Hair follicle dermal papilla cell (primary cell): Measurements from ENCODE around the gene DCPS. TPM values are rescaled to one million over a fixed set of nuclear protein-coding genes. Genes with fewer than 3 reads are reported as not detected.

Experiments used
- small RNA-seq: library from RNA; depleted of rRNA; stranded (forward); fragments of <200 nt; gene quantifications from one replicate; pipeline ENCODE3, GENCODE V24; 2012
- total RNA-seq: library from RNA; depleted of rRNA; stranded (reverse); fragments of >200 nt; gene quantifications from 2 replicates; pipeline ENCODE4 v1.2.3, GENCODE V29; 2012

Gene DCPS, protein sequence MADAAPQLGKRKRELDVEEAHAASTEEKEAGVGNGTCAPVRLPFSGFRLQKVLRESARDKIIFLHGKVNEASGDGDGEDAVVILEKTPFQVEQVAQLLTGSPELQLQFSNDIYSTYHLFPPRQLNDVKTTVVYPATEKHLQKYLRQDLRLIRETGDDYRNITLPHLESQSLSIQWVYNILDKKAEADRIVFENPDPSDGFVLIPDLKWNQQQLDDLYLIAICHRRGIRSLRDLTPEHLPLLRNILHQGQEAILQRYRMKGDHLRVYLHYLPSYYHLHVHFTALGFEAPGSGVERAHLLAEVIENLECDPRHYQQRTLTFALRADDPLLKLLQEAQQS
- total RNA-seq: 11.7 and 15.7 TPM in 2 replicates

DNA sequence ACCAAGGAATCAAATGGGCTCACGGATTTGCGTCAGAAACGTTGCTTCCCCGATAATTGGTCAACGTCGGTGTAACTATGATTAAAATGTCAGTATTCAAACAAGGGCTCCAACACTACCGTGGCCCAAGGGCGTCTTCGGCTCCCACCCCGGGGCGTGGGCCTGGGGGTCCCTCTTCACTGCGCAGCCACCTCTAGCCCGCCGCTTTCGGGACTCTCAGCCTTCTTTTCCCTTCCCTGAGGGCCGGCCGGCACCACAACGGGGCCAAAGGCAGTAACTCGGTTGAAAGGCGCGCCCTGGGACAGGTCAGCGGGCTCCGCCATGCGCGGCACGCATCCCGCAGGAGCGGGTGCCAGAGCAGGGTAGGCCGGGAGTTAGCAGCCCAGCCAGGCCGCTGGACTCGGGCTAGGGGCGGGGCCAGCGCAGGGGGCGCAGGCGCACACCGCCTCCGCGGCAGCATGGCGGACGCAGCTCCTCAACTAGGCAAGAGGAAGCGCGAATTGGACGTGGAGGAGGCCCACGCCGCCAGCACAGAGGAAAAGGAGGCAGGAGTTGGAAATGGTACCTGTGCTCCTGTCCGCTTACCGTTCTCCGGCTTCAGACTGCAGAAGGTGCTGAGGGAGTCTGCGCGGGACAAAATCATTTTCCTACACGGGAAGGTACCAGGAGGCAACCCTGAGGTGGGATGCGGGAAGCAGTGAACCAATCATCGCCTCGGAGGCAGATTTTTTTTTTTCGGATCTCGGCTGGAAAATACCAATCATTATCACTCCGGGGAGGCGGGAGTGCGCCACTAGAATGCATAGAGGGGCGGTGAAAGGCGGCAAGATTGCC, at the start of gene DCPS:
TSS of gene DCPS (plus strand) at position 438 of the 834 bp plus-strand sequence. CDS start at position 459, 21 bp downstream.

GRCh38 chr11:126268708-126269579, 34.9 kb upstream of the DCPS start, which contains the start of the genes FOXRED1 and SRPRA:
Gene FOXRED1, plus strand, starts transcription at chr11:126269154. Its CDS starts 53 bp downstream, at chr11:126269207.
Gene SRPRA, minus strand, starts transcription at chr11:126268895. Its CDS starts 91 bp downstream, at chr11:126268804.

GRCh38 chr11:126282736-126283591, 20.9 kb upstream of the DCPS start, which contains the start of gene TIRAP:
Gene TIRAP, plus strand, starts transcription at chr11:126283093. Its CDS starts 7,802 bp downstream, at chr11:126290895.

GRCh38 chr11:126355324-126355925, 51.6 kb downstream of the DCPS start, which contains the start of gene ST3GAL4:
Gene ST3GAL4, plus strand, starts transcription at chr11:126355686. Its CDS starts 50,470 bp downstream, at chr11:126406156.

Small RNA genes within 50 kb of the gene (small RNA-seq; reads per million reads assigned to genes)
- not detected for gene AP001318.3

Other genes with a start within 250 kb of the DCPS start
- 368 and 408 TPM in 2 replicates for gene CDON, start 241.2 kb upstream of the DCPS start, total RNA-seq
- gene RPUSD4, start 92.4 kb upstream of the DCPS start, total RNA-seq: 29.1 and 29.5 TPM in 2 replicates
- gene FAM118B, start 92.3 kb upstream of the DCPS start, total RNA-seq: 28.6 and 32.2 TPM in 2 replicates
- gene SRPRA, start 35.2 kb upstream of the DCPS start, total RNA-seq: 107 and 118 TPM in 2 replicates
- gene FOXRED1, start 34.9 kb upstream of the DCPS start, total RNA-seq: 11.0 and 13.8 TPM in 2 replicates
- gene TIRAP, start 21.0 kb upstream of the DCPS start, total RNA-seq: 5.8 and 9.2 TPM in 2 replicates
- 46.9 and 51.1 TPM in 2 replicates for gene ST3GAL4, start 51.6 kb downstream of the DCPS start, total RNA-seq